Ishikawa (cell line): Measurements from ENCODE around the gene GSE1.

Source experiments
- CEBPB ChIP-seq: IDR thresholded peaks from 2 replicates; pipeline ENCODE4 v1.6.1; 2012
- EGR1 ChIP-seq: IDR thresholded peaks from 2 replicates; pipeline ENCODE4 v1.6.1; 2012
- EP300 ChIP-seq: IDR thresholded peaks from 2 replicates; pipeline ENCODE4 v1.6.1; 2012; ENCODE audit warnings: borderline replicate concordance
- FOXM1 ChIP-seq: IDR thresholded peaks from 2 replicates; pipeline ENCODE4 v1.6.1; 2012; ENCODE audit warnings: low read depth, borderline replicate concordance
- NFIC ChIP-seq: IDR thresholded peaks from 2 replicates; pipeline ENCODE4 v1.6.1; 2012
- YY1 ChIP-seq: IDR thresholded peaks from 2 replicates; pipeline ENCODE4 v1.6.1; 2012; ENCODE audit warnings: low read depth
- TF ChIP-seq, protein P1 (sequence below): IDR thresholded peaks from 2 replicates; pipeline ENCODE4 v1.6.1; 2012
- TF ChIP-seq, protein P2 (sequence below): IDR thresholded peaks from 2 replicates; pipeline ENCODE4 v1.6.1; 2012

DNA sequence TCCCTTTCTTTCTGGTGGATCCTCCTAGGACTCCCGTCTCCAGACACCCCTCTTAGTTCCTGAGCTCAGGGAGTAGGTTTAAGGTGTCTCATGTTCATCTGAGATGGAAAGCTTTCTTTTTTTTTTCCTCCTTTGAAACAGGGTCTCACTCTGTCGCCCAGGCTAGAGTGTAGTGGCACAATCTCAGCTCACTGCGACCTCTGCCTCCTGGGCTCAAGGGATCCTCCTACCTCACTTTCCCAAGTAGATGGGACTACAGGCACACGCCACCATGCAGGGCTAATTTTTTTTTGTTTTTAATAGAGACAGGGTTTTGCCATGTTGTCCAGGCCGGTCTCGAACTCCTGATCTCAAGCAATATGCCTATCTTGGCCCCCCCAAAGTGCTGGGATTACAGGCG, 3.6 kb upstream of the GSE1 start:
- TF ChIP-seq, protein P1, sequence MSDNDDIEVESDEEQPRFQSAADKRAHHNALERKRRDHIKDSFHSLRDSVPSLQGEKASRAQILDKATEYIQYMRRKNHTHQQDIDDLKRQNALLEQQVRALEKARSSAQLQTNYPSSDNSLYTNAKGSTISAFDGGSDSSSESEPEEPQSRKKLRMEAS = no peak
- no peak for TF ChIP-seq FOXM1
- no peak for TF ChIP-seq YY1
- TF ChIP-seq NFIC = no peak
- no peak for TF ChIP-seq EP300
- TF ChIP-seq, protein P2, sequence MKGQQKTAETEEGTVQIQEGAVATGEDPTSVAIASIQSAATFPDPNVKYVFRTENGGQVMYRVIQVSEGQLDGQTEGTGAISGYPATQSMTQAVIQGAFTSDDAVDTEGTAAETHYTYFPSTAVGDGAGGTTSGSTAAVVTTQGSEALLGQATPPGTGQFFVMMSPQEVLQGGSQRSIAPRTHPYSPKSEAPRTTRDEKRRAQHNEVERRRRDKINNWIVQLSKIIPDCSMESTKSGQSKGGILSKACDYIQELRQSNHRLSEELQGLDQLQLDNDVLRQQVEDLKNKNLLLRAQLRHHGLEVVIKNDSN = no peak
- no peak for TF ChIP-seq CEBPB
- TF ChIP-seq EGR1 = no peak
